ENCODE results near the gene GTF2H3.

- TF ChIP-seq ZNF589 (CRISPR knock-in tag; IDR thresholded peaks at IDR 0.05; ENCODE audit: low read depth): no peak
- TF ChIP-seq TOE1 (IDR thresholded peaks at IDR 0.05; ENCODE audit: borderline replicate concordance): no peak
- no peak for TF ChIP-seq TOE1 (CRISPR knock-in tag; IDR thresholded peaks at IDR 0.05; ENCODE audit: borderline replicate concordance, low read depth)
- no peak for TF ChIP-seq EZH2 (IDR thresholded peaks at IDR 0.05; ENCODE audit: borderline replicate concordance, low read depth, low read length)
These were observed 62.6 kb downstream of the GTF2H3 start for GRCh38 chr12:123696207-123696606.

All from K562 (cell line).